Endothelial cell of hepatic sinusoid (primary cell): Measurements from ENCODE around the gene DGKB.

Source experiments
- in situ Hi-C: cut with HindIII; loops from 2 replicates; pipeline ENCODE4 v1.10.0; 2017; ENCODE audit warnings: low sequenced_read_pairs

The DGKB gene

DNA sequence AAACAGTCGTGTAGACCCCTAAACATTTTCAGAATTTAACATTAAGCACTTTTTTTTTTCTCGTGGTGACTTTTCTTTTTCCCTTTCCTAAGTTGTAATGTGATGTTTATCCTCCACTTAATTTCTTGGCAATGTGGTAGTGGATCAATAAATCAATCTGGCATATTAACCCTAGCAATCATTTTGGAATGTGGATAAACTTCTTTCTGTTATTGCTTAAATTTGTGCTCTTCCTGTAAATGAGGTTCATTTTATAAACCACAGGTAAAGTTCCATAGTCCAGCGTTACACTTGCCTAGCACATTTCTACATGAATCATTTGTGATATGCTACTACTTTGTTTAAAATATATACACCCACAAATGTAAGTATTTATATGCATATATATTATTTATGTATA, 665.7 kb downstream of the DGKB start:
- in situ Hi-C loops = no loop called here

DNA sequence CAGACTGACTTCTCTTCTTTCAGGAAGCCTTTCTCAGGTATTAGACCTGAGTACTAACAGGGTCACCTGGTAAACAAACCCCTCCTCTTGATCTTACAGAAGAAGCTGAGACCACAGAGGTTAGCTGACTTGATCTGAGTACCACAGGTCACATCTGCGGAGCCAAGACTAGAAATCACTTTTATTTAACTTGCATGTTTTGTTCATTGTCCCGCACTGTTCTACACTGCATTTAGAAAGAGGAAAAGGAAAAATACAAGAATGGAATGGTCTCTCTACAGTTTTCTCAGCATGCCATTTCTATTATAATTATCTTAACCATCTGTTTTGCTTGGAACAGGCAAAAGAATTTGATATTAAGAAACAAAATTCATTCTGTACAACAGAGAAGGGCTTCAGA, 667.5 kb downstream of the DGKB start:
- in situ Hi-C loops = no loop called here

DNA sequence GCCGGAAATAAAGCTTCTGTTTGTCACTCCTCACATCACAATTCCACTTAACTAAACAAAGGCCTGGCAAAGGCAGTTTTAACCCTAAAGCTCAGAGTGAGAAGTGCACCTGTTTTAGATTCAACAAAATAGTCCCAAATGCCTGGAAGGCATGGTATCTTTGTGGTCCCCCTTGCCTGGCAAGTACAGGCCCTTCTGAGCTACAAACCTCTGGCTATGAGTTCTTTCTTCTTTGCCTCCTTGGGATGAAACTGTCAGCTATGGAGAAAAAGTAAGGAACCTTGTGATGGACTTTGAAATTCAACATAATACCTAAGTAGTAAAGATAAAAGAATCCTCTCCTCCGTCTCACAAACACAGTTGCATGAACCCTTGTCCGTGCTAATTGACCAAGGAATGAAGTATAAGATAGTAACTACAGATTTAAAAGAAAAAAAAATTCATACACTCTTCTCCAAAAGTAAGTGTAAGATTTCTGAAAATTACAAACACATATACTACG, 668.6 kb downstream of the DGKB start:
- in situ Hi-C loops = no loop called here

DNA sequence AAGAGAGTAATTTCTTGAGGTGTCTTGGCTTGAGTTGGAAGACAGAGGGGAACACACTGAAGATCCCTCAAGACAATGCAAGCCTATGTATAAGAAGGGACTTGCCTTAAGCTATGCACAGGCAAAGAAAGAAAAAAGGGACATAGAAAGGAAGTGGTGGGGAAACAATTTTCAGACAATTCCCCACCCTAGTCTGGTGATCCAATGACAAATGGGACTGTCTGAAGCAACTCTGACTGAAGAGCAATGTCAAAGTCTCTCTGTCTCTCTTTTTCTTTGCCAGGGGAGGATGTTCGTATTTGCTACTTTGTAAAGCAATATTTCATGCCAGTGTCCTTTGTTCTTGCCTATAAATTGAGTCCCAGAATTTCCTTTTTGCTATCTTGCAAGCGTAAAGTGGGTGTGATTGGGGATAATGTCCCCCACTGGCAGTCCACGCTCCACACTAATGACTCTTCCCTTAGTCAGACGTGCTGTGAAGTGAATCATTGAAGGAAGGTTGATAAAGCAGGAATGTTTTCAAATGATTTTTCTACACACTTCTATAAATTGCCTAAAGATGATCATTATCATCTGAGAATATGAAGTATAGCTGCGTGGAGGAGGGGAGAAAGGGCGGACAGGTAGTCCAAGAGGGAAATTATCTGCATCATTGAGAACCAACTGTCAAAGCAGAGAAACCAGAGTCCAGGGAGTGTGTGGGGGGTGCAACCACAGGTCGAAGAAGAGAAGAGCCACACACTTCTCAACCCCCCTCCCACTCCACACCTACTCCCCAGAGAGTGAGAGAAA, 669.3 kb downstream of the DGKB start:
- in situ Hi-C loops = no loop called here

DNA sequence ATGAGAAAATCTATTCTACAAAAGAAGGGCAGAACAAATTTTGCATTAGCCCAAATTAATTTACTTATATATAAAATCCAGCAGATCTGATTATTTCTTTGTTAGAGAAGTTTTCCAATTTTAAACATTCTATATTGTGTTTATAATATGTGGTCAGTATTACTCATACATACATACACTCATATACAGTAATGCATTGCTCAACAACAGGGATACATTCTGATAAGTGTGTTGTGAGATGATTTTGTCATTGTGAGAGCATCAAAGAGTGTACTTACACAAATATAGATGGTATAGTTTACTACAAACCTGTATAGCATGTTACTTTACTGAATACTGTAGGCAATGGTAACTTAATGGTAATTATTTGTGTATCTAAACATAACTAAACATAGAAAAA, 673.5 kb downstream of the DGKB start:
- in situ Hi-C loops = no loop called here

DNA sequence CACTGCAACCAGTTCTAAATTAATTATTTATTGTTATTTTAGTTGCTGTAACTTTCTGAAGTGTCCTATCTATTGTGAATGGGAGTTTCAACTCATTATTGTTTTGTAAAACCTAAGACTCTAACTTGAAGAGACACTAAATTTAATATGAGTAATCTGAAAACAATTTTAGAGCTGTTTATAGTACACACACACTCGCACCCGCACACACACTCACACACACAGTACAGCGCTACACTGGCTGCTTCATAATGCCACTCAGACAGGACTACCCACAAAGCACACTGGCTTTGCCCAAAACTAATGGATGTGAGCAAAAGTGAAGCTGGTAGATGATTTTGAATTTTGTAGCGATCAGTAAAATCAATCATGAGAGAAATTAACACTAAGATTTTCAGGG, 674.2 kb downstream of the DGKB start:
- in situ Hi-C loops = no loop called here

DNA sequence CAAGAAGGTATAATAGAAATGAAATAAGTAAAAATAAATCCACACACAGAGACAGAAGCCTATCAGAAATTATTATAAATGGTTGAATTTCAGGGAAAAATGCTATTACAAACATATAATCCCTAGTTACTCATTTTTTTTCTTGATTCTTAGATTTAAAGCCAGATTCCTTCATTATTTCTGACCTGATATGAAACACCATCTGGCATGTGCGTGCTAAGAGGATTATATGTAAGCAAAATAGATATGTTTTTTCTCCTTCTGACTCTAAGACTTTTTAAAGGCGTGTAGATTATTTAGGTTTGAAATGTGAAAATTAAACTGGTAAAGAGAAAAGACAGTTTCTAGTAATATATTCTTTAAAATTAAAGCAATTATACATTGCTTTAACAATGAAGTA, 676.4 kb downstream of the DGKB start:
- in situ Hi-C loops = no loop called here

DNA sequence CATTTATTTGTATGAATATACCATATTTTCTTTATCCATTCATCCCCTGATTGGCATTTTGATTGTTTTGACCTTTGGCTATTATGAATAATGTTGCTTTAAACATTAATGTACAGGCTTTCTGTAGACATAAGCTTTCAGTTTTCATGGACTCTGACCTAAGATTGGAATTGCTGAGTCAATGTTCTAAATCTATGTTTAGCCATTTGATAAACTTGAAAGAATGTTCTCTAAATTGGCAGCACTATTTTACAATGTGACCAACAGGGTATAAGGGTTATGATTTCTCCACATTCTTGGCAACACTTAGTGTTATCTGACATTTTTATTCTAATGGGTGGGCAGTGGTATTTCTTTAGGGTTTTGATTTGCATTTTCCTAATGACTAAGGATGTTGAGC, 683.4 kb downstream of the DGKB start:
- in situ Hi-C loops = no loop called here

DNA sequence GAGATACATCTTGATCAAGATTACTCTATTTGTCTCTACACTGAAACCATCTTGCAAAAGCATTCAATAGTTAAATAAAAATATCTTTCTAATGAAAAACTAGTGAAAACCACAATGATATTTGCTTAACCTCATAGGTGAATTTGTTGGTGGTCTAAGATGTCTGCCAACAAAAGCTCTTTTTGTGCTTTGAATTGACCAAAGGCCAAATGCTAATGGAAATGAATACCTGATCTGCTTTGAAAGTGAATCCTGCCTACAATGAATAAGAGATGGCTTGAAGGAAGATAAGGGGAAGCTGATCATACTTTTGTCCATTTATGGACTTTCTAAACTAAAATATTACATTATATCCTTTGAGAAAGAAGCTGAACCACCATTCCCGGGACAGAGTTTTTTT, 684.2 kb downstream of the DGKB start:
- in situ Hi-C loops = no loop called here

DNA sequence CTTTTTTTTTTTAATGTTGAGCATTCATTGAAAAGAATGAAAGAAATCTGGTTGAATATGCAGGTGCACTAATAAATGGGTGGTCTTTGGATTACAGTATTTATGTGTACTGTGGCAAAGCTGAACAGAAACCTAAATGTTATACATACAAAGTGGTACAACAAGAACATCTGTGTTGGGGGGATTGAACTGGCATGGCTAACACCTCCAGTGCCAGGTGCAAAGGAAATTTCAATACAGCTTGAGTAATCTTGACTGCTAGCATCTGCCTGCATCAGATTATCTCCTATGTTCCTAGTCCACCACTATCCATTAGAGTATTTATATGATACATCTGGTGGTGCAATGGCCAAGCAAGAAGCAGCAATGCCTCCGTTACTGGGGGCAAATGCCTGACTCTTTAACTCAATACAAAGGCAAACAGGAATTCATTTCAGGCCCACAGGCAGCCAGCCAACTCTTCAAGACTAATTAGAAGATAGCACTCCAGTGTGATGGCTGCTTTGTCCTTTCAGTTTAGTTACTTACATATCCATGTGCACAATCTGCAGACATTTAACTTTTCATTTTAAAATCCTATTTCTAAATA, 692.6 kb downstream of the DGKB start:
- in situ Hi-C loops = no loop called here

DNA sequence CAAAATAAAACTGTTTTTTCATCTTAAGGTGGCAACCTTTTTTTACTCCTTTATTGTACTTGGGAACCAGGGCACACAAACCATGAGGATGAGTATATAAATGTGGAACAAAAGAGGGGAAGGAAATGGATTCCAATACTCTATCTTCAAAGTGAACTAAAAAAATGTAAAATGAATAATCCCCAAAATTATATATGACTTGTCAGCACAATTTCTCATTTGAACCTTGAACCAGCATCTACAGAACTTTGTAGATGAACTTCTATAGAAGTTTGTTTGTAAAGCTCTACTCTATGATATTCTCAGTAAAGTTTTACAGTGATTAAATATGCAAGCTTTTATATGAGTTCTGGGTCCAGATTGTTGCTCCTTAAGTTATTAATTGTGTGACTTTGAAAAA, 694.8 kb downstream of the DGKB start:
- in situ Hi-C loops = no loop called here

DNA sequence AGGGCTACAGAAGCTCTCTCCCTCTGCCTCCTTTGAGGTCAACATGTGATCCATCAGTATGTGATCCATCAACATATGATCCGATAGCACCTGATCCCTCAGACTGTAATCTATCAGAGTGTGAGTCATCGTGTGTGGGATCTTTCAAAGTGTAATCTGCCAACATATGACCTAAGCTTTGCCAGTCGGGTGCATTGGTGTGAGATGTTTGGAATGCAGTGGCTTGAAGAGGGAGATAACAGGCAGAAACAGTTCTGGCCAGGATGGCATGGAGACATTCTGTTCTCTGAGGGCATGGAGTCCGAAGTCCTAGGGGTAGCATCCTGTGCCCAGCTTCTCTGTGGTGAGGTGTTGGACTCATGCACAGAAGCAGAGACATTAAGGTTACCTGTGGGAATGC, 695.4 kb downstream of the DGKB start:
- in situ Hi-C loops = no loop called here

DNA sequence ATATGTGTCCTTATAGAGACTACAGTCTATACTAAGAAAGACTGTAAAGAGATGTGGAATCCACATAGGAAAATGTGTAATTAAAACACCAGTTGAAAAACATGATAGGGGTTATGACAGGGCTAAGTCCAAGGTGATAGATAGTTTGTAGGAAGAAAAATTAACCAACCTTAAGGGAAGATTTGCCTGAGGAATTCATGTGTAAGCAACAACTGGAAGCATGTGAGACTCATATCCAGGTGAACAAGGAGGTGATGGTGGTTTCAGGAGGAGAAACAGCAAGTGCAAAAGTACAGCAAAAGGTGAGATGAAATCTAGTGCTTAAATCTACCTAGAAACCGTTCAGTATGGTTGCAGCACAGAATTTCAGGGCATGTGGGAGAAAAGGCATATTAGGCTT, 696.4 kb downstream of the DGKB start:
- in situ Hi-C loops = no loop called here

DNA sequence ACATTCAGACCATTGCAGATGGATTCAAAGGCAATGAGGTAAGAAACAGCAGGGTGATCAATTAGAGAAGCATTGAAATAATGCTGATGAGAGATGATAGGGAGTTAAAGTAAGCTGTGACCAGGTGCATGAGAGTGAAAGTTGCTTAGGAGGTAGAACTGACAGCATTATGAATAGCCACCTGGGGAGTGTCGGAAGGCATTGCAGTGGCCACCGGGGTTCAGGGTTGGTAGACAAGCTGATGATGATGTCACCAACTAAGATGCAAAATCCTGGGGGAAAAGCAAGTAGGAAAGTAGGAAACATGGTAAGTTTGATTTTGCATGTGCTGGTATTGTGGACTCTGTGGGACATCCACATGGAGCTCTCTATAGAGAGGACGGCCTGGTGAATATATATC, 701.2 kb downstream of the DGKB start:
- in situ Hi-C loops = no loop called here

DNA sequence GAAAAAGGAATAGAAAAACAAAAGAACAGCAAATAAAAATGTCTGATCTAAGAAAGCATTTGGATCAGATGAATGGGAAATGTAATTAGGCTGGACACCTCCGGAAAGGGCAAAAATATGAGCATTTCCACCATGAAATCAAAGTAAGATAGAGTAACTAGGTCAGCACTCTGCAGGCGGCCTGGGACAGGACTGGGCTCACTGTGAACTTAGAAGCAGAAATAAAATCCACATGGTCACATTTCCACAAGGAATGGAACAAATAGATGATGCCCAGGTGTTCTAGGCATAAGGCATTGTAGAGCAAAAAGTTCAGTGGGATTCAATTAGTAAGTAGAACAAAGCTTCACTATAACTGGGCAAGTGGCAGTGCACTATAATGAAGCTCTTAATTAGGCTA, 703.2 kb downstream of the DGKB start:
- in situ Hi-C loops = no loop called here

DNA sequence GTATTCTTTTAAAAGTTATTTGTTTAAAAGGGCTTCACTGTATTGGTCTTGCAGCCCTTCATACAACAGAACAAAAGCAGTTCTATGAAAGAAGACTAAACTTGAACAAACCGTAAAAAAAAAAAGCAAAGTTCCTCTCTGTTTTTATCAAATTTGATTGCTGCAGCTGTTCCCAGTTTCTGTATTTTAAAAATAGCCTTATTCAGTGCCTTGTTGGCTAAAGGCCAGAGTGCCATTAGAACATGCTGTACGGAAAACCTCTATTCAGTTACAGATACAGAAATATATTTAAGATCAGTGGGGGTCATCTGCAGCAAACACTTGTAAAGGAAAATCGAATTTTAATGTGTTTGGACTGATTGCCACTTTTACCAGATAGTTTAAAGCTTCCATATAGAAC, 705.3 kb downstream of the DGKB start:
- in situ Hi-C loops = no loop called here

DNA sequence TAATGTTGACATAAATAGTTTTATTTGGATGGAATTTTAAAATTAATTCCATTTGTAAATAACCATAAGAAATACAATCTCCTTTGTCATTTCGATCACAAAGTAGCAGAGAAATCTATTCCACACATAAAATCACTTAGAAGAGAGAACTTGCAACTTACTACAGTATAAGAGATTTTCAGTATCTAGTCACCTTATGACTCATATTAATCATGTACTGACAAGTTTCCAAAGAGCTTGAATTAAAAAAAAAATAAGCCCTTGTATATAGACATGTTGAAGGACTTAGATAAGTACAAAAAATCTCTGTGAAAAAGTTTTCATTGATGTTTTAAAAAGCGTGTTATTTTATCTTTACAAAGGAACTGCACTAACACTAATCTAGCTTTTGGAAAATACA, 706.0 kb downstream of the DGKB start:
- in situ Hi-C loops = no loop called here

DNA sequence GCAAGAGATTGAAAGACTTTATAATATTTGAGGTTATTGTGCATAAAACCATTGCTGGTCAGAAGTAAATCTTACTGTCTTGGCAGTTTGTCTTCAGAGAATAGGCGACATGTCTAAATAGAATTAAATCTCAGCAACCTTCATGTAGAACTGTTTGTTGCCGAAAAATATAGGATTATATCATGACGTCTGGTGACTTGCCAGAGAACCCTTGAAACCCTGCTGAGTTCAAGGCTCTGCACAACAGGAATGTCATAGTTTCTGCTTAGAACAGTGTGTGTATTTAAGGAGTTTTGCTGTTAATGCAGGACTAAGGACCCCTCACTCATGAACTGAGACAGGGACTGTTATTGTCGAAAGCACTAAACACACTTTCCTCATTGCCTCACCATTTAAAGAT, 706.7 kb downstream of the DGKB start:
- in situ Hi-C loops = no loop called here

DNA sequence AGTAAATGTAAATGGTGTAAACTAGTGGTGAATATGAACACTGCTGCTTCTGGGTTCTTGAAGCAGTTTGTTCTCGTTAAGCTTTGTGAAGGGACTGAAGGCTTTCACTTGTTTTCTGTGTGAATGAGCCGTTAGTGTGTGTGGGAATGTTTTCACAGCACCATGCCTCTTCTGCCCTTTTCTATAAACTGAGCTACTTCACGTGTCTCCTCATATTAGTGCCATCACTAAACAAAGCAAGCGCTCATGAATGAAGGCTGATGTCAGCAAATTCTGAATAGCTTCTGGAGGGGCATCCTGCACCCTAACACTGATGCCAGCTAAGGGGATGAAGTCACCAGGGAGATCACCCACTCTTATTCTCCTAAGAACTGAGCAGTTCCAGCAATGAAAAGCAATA, 707.5 kb downstream of the DGKB start:
- in situ Hi-C loops = no loop called here

DNA sequence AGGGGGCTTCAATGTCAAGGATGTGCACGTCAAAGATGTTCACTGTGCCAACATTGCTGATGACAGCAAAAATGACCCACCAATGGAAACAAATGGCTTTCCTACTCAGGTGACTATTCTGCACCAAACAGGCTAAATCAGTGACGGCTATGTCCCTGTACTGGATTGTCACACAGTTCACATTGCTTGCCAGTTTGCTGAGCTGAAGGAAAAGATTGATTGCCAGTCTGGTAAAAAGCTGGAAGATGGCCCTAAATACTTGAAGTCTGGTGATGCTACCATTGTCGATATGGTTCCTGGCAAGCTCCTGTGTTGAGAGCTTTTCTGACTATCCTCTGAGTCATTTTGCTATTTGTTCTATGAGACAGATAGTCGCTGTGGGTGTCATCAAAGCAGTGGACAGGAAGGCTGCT, 710.9 kb downstream of the DGKB start:
- in situ Hi-C loops = no loop called here

DNA sequence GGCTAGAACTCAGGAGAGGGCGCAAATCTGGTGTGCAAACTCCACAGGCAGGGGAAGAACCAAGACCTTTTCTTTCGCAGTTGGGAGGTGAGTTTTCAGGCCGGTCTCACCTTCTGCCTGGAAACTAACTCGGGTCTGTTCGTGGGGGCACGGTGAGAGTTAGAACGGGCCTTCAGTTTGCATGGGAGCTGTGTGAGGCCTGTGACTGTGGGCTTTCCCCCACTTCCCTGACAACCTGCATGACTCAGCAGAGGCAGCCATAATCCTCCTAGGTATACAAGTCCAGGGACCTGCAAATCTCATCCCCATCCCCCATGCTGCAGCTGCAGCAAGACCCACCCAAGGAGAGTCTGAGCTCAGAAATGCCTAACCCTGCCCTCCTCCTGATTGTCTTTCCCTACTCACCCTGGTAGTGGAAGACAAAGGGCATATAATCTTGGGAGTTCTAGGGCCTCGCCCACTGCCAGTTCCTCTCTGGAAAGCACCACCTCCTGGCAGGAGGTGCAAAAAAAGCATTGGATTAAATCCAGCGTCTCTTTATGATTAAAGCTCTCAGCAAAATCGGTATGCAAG, 718.2 kb downstream of the DGKB start:
- in situ Hi-C loops = no loop called here

DNA sequence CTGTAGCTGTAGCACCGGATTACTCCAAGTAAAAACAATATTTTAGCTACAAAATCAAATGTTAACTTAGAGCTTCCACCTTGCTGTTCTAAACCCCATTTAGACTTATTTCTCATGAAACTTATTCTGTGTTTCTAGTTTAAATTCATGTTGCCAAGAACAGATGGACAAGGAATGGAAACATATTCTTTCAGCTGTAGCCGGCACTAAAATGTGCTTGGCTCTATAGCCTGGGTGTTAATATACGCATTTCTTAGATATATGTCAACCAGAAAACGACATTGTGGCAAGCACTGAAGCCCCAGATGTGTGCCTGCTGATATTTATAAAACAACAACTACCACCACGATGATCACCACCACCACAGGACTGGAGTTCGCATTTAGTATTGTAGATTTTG, 722.8 kb downstream of the DGKB start:
- in situ Hi-C loops = no loop called here
